Activated gamma-delta T cell treated with Interleukin-2 at 50 U/mL for 16 hours (primary cell): ENCODE results near the gene EPYC.

Experiments used
- DNase-seq: peaks from one replicate; pipeline ENCODE4 v3.0.0-alpha.2; 2020

EPYC gene

DNA sequence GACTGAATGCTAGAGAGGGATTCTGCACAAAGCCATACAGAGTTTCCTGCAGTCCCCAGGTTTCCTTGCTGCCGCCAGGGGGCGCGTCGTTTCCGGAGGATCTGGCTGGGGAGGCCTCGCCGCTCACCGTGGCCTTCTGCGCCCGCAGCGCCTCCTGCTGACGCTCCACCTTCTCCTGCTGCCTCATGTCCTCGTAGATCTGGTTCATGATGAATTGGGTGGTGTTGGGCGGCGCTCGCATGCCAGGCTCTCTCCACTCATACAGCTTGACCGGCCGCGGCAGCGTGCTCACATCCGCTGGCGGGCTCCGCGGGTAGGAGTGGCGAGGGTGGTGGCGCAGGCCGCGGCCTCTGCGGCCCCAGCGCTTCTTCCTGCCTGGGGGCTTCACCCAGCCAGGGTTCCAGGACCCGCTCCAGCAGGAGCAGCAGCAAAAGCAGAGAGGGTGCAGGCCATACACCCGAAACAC, 50.8 kb downstream of the EPYC start:
- DNase-seq: no peak

GRCh38 chr12:90951432-90952105, 53.2 kb downstream of the EPYC start:
- DNase-seq: no peak

GRCh38 chr12:90947869-90948268, 56.9 kb downstream of the EPYC start:
- DNase-seq: no peak

DNA sequence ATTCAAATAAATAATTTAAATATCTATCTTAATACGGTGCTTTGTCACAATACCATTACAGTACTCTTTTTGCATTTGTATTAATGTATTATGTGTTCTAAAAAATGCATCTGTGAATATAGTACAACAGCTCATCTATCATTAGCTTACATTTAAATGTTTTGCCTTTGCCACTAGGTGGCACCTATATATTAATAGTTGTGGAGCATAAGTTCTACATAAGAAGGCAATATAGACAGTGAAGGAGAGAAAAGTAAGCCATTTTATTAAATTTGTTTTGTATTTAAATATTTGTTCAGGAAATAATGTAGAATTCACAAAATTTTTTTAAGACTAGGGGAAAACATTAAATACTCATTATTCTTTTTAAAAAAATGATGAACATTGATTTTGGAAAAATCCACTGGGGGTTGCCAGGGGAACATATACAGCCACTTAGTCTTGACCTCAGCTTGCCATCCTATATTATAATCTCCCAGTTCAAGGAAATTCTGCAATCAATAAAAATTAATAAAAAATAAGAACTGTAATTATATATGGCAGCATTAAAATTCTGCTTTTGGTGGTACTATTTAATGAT, 59.6 kb downstream of the EPYC start:
- no peak for DNase-seq

DNA sequence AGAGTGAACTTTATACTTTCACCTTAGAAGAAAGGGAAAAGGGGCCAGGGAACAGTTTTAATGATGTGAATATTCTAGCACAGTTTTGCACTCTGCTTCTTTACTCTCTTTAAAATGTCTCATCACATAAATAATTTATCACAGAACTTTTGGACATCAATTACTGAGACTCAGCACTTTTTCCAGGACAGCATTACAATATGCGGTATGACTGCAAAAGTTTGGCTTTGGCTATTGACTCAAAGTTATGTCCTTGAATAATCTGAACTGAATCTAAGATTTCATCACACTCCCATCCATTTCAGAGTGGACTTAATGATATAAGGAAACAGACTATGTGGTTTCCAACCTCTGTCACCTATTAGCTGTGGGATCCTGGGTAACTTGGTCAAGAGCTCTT, 61.5 kb downstream of the EPYC start:
- DNase-seq: no peak

DNA sequence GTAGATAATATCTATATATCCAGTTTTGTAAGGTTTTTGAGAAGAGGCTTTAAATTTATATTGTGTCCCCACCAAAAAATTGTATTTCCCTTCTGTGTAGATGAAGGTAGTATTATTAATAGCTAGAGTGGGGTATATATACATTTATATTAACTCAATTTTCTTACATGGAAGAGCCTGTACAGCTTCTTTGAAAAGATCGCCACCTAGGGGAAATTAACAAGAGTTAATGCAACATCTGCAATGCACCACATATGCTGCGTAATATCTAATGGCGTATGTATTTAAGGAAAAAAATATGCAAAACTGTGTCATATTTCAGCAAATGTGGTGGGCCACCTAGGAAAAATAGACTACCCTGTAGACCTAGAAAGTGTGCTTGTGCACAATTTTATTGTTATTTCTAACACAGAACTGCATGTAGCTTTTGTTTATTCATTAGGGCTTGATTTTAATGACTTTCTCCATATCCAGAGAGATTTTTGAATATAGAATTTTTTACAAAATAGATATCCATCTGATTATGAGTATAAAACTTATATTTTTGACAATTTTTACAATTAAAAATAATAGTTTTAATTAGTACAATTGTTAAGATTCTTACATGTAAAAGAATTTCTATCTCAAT, 63.8 kb downstream of the EPYC start:
- DNase-seq: no peak

DNA sequence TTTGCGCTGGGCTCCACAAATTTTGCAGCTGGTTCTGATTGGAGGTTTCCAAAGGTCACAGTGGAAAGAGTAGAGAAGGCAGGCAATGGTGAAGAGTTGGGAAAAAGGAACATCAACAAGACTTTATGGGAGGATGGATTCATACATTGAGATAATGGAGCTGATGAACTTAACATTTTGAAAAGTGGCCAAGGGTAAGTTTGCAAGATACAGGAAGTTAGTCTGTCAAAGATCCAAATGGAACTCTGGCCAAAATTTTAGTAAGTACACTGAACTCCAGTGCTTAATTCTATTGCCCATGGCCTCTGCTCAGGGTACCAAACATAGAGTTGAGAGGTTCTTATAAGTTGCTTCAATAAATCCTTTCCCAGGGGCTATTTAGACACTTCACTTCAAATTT, 65.4 kb downstream of the EPYC start:
- DNase-seq: no peak

GRCh38 chr12:90938451-90938850, 66.3 kb downstream of the EPYC start:
- no peak for DNase-seq

DNA sequence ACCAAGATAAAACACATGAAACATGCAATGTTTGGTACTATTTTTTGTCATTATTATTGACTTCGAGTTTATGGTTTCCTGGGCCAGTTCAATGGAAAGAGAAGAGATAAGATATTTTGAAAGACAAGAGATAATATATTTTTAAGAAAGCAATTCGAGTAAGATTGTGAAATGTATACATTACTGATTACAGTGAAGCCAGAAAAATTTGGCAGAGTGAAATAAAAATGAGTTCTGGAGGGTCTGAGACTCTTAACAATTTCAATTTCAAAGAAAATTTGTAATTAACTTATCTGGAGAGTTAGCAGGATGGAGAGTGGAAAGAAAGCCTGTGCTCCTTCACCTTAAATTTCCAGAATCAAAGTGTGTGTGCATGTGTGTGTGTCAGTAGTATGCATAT, 67.1 kb downstream of the EPYC start:
- DNase-seq: no peak

DNA sequence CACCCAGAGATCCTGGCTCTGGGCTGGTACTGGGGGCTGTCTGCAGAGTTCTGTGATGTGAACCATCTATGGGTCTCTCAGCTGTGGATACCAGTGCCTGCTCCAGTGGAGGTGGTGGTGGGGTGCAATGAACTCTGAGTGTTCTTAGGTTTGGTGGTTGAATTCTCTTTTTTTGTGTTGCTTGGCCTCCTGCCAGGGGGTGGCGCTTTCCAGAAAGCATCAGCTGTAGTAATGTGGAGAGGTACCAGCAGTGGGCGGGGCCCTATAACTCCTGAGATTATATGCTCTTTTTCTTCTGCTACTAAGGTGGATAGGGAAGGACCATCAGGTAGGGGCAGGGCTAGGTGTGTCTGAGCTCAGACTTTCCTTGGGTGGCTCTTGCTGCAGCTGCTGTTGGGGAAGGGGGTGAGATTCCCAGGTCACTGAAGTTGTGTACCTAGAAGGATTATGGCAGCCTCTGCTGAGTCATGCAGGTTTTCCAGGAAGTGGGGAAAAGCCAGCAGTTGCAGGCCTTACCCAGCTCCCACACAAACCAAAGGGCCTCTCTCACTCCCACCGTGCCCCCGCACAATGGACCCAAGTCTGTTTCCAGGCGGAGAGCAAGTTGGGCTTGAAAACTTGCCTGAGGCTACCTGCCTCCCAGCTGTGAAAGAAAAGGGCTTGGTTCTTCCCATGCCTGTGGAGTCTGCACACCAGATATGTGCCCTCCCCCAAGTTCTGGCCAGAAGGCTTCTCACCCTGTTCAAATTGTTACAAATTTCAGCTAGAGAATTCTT, 68.4 kb downstream of the EPYC start:
- DNase-seq: no peak

DNA sequence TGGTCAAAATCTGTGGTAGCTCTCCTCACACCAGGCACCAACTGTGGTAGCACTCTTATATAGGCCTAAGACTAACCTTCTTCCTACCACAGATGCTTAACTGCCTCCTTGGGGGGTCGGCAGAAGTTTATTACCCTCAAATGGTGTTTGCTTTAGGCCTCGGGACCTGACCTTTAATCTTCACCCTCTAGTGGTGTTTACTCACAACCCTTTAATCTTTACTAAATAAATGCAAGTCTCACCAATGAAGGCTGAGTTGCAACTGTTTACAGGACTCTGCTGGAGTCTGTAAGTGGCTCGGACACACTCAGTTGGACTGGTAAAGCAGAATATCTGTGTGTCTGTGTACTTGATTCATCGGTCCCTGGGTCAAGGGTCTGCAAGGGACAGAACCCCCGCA, 79.2 kb downstream of the EPYC start:
- DNase-seq: no peak

DNA sequence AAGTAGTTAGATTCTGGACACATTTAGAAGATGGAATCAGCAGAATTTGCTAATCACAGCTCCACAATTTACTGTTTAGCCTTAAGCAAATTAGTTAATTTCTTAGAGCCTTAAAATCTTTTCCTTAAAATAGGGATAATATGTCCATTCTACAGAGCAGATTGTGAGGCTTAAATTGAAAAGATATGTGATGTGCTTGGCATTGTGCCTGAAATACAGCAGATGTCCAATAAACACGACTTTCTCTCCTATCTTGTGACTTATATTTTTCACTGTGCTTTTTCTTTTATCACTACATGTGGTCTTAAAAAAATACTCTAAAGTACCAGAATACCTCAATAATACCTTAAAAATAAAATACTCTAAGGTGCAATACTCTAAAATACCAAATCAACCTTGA, 80.4 kb downstream of the EPYC start:
- no peak for DNase-seq

- DNase-seq: no peak
Measured at GRCh38 chr12:90922145-90922627, 82.6 kb downstream of the EPYC start.

- no peak for DNase-seq
Measured at GRCh38 chr12:90921536-90921935, 83.2 kb downstream of the EPYC start.

DNA sequence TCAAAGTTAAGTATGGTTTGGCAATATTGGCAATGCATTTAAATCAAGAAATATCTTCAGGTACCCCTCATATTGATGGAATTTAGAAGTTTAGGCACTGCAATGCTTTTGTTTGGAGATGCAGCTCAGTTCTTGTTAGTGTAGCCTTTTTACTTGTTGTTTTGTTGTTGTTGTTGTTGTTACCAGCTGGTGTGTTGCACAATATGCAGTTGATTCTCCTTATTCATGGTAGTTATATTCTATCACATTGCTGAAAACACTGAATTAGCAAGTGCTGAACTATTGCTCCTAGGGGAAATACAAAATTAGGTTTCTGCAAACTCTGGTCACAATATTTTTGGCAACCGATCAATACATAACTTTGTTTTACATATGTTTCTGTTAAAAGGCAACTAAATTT, 84.5 kb downstream of the EPYC start:
- no peak for DNase-seq

DNA sequence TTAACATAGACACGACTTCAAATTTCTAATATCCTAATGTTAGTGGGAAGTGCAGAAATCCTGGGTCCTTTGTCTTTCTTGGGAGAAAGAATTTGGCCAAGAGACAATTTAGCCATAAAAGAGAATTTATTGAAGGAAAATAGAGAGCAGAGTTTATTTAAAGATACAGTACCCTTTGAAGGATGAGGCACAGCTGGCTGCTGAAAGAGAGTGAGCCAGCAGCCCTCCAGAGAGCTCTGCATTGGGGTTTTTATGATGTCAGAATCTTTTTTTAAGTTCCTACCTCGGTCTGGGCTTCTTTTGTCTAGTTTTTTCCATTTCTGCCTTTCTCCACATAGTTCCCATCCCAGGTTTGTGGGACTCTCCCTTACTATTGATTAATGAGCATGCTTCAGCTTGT, 87.3 kb downstream of the EPYC start:
- DNase-seq: no peak

DNA sequence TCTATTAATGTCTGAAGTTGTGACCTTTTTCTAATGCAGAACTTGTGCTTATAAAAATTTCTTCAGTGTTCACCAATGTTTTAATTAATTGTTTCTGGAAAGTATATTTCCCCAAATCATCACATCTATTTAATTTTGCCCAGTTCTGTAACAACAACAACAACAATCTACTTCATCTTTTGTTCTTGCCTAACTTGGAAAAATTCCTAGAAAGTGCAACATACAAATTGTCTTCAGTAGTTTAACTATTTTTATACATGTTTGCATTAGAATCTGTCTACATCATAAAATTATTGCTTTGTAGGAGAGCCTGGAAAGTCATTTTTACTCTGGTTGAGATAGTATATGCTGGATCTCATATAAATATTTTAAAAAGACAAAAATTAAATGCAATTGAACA, 88.3 kb downstream of the EPYC start:
- DNase-seq: no peak

- no peak for DNase-seq
Measured at GRCh38 chr12:90915353-90915752, 89.4 kb downstream of the EPYC start.
